MV-4-11 (cell line): ENCODE data around the gene PARK7.

Experiments
- DNase-seq: peaks from one replicate; lab custom pipeline; 2025; lab: John Stamatoyannopoulos, UW

Gene PARK7

DNA sequence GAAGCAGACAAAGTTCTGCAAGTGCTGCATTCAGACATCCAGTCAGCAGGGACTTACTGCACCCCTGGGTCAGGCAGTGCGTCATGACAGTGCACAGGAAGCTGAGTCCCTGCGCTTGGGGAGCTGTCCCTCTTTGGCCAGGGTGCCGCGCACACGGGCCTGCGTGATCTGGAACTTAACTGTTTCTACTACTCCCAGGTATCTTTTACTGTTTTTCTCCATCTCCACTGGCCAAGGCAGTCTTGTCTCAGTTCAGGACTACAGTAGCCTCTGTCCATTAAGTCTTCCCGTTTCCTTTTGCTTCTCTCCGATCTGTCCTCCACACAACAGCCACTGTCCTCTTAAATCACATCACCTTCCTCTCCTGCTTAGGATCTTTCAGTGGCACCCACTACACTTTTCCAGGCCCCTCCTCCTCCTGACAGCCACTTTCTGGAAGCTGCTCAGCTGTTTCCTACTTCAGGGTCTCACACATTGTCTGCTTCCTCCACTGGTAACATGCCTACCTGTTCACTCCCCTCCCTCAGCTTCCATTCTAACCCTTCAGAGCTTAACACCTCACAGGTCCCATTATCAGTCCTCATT is 48.7 kb downstream of the PARK7 start:
- DNase-seq: no peak

- DNase-seq: no peak
Observed at GRCh38 chr1:8011016-8011415, 49.5 kb downstream of the PARK7 start.

DNA sequence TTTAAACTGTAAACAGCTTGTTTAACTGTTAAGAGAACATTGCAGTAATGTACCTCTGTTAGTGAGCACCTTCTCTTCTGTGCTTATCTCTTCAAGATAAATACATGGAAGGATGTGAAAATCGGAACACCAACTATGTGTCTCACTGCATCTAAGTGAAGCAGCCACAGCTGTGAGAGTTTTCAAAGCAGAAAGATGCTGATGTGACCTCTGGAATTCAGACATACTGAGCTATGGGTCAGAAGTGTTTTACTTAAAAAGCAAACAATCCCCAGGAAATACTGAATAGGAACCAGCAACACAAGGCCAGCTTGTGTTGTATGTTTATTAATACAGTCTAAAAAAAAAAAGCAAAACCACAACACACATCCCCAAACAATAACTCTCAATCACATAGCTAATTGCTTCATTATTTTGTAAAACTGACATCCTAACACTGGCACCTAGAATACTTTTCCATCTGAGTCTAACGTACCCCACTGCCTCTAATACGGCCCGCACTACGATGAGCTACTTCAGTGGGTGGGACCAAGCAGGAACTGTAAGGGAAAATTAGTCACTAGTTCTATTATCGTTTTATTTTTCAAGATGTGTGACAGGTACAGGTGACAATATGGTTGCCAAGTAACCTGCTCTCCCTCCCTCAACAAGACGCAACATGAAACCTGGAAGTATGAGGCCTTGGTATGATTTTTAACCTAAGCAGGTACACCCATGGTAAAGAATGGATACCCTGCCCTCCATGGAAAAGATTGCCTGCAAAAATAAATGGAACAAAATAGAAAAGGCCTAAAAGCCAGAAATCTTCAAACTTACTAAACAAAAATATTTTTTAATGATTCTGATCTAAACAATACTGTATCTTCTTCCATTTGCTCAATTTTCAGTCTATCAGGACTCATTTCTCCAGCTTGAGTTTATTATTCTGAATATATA is 50.7 kb downstream of the PARK7 start:
- no peak for DNase-seq

GRCh38 chr1:8012955-8013354 is 51.4 kb downstream of the PARK7 start:
- no peak for DNase-seq

- DNase-seq: no peak
Observed at GRCh38 chr1:8013399-8013798, 51.9 kb downstream of the PARK7 start.

DNA sequence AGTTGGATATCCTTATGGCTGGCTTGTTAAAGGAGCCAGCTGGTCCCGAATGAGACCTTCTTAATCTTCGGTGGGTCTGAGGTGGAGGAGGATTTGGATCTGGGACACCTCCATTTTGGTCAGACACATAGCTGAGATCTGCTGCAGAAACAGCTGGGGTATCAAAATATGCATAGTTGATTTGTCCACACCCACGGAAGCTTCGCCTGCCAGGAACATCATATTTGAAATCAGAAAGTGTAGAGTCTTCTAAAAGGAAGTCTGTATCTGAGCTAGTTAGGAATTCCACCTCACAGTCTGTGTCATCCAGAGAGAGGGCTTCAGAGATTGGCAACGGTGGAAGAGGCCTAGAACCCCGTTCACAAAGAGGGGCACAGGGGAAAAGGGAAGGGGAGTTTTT is 52.3 kb downstream of the PARK7 start:
- no peak for DNase-seq

DNA sequence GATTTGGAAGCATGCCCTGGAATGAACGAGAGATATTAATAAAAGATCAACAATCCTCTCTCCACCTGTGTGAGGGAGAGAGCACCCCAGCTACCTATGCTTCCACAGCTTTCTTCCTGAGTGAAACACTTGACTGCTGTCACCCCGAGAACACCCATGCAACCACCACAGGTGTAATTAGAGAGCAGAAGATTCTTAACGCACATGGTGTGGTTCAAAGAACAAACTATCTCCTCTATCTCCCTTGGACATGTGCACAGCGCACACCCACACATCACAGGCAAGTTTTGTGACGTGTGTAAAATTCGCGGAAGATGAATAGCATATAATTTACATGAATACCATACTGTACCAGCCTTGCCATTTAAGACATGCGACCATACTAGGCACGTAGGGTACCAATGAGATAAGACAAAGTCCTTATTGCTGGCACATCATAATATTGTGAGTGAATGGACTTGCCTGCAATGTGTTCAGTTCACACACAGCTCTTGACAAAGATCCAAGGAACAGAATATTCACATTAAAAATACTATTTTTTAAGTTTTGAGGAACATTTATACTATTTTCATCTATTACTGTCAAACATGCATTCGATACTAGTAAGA is 53.0 kb downstream of the PARK7 start:
- no peak for DNase-seq

DNA sequence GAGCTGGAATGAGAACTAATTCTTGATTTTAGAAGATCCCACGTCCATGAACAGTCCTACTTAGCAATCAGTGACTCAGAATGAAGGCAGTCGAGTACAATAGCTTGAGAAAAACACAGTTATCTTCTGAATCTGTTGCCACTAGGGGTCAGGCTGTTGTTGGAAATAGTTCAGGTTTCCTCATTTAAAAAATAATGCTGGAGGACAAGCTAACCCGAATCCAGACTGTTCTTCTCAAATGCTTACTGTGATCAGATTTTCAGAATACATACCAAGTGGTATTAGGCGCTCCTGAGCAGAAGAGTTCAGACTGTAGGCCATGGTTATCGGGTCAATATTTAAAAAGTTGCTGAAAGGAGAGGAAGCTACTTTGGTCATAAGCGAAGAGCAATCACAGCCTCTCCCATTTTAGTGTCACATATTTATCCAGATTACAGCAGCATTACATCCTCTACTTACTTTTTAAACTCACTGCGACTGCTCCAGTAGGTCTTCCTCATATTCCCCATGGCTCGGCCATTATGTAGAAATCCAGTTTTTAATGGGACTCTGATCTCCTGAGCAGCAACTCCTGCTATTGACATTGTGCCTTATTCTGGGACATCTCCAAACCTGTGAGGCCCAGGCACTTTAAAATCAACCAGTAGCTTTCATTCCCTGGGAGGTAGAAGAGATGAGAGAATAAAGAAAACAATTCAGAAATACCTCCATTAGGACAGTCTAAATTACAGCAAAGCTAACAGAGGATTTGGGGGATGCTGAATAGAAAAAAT is 53.7 kb downstream of the PARK7 start:
- DNase-seq: peak; percentile 56

- no peak for DNase-seq
Observed at GRCh38 chr1:8015809-8016165, 54.3 kb downstream of the PARK7 start.

DNA sequence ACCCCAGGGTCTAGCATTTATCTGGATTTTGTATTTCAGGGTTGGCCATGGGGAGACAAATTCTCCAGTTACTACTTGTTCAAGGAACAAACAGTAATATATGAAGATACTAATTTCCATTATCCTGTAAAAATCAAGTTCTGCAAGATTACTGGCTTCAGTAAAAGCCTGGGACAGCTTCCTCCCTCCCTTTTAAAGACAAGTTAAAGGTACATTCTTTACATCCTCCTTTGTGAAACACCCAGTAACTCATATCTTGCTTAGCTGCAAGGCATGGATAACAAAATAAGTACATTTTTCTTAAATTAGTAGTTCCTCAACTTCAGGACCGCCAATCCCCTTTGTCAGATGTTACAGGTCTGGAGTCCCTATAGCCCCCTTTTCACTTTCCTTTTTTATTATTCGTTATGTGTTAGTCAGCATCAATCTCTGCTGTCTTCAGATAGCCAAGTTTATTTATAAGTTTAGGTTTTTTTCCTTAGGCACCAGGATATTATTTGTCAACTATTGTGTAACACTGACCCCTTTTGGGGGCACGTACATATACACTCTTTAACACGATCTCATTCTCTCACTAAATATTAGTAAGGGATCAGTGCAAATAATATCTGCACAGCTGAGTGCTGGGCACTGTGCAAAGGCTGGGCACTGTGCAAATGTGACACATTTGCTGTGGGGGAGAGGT is 54.8 kb downstream of the PARK7 start:
- no peak for DNase-seq

DNA sequence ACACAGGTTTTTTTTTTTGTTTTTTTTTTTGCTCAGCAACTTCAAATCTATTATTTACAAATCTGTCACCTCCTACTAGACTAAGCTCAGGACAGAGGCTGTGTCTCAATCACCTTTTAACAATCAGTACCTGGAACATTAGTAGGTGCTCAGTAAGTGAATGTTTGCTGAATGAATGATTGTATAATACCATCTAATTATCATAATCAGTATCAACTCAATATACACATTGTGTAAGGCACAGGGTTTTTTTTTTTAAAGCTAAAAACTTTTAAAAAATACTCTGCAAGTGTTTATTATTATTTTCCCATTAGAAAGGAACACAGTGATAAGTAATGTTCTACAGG is 55.4 kb downstream of the PARK7 start:
- DNase-seq: no peak

DNA sequence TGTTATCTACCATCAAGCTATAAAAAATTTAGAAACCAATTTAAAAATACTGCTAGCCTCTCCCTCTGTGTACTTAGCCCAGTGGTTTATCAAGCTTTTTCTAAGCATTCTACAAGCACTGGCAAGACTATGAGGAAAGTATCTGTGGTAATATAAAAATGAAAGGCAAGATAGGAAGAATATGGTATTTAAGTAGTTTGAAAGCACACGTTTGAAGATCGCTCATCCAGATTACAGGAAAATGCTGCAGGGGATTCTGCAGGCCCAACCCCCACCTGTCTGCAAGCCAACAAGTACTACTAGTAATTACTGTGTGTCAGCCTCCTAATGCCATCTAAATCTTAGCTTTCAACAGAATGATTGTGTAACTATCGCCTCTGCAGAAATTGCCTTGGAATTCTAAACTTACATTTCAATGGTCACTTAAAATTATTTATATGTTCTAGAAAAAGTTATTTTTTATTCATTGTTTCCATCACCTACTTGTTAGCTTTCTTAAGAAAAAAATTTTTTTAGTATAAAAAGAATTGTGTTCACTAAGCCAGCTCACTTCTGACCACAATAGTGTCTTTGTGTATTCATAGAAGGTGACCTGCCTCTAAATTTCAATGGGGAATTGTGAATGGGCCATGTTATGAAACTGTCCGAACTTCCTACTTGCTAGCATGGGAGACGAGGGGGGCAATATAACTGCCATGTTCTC is 56.1 kb downstream of the PARK7 start:
- no peak for DNase-seq

DNA sequence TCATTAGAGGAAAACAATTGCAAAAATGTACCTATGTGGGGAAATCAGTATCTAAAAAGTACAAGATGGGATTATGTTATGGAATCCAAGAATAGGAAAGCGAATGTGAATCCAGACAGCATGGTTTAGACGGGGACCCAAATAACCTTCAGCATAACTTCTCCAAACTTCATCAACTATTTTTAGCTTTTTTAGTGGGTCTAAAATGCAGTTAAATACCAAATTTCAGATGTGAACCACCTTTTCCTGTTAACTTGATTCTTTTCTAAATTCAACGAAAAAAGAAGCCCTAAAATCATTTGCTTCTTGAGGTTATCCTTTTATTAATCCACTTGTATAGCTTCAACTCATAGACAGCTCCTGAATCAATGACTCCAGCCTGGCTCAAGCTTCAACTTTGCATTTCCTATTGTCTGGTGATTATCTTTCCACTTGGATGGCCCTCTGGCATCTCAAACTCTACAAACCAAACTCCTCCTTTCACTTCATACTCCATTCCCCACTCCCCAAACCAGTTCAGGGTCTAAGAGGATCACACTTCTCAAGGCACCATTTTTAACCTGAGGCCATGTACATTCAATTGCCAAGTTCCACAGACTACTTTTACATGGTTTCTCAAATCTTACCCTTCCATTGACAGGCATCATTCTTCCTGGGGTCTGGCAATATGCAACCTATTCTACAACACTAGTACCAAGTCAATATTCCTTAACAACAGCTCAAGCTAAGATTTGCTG is 57.1 kb downstream of the PARK7 start:
- DNase-seq: no peak

GRCh38 chr1:8019229-8019620 is 57.7 kb downstream of the PARK7 start:
- DNase-seq: no peak

DNA sequence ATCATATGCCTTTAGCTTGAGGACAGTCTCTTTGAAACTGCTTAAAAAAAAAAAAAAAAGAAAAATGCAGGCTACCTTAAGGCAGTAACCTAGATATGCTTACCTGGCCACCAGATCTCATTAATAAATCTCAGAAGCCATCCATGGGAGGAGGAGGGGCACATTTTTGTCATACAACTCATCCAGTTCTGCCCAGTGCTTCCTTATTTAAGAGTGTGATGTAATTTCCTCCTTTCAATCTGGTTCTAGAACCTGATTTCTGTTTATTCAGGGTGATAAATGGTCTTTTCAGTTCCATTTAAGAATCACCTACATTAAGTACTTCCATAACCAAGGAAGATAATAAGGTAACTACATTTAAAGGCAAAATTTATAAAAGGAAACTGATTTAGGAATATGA is 58.5 kb downstream of the PARK7 start:
- peak; percentile 46 for DNase-seq

DNA sequence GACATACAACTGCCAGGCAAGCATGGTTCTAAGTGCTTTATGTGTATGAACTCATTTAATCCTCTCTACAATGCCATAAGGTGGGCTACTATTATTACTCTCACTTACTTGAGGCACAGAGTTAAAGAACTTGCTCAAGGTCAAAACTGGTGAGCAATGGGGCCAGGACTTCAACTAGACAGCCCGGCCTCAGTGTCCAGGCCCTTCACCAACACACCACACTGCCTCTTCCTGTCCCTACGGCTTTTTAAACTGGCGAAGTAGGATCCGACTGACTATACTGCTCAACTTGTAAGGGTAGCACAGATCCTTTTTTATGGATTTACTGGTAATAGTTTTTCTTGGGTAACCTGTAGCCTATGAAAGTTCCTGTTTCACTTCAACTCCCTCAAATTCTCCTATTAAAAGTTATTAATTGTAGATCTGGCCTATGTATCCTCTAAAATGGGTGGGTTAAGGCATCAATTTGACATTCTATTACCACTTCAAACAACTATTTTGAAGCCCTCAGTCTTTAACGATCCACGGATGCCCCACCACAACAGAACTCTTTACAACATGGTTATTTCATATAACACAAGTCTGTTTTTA is 60.3 kb downstream of the PARK7 start:
- no peak for DNase-seq

DNA sequence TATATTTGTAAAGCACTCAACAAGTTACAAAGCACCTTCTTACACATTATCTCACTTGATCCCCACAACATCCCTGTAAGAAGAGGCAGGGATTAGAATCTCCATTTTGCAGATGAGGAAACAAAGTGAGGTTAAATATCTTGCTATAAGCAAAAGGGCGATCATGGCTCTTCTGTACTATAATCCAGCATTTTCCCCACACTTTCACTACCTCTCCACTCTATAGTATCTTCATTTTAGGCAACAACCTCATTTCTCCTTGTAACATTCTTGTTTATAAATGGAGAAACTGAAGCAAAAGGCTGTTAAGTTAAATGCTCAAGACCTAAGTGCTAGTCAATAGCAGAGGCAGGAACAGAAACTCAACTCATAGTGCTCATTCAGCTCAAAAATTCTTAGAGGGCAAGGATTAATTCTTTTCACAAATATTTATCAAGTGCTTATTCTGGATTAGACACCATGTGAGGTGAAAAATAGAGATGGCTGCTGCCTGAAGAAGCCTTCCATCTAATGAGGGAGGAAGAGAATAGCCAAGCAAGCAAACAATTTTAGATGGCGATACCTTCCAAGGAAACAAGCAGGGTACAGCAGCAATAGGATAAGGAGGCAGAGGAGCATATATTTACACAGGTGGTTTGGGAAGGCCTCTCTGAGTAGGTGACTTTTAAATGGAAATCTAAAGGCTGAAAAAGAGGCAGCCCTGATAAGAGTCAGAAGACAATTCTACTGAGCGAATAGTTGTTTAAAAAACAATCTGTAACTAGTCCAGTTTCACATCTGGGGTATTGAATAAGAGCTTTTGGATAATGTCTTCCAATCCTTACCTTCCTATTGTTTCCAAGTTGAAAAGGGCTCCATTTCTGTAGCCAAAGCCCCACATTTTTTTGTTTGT is 61.1 kb downstream of the PARK7 start:
- no peak for DNase-seq

DNA sequence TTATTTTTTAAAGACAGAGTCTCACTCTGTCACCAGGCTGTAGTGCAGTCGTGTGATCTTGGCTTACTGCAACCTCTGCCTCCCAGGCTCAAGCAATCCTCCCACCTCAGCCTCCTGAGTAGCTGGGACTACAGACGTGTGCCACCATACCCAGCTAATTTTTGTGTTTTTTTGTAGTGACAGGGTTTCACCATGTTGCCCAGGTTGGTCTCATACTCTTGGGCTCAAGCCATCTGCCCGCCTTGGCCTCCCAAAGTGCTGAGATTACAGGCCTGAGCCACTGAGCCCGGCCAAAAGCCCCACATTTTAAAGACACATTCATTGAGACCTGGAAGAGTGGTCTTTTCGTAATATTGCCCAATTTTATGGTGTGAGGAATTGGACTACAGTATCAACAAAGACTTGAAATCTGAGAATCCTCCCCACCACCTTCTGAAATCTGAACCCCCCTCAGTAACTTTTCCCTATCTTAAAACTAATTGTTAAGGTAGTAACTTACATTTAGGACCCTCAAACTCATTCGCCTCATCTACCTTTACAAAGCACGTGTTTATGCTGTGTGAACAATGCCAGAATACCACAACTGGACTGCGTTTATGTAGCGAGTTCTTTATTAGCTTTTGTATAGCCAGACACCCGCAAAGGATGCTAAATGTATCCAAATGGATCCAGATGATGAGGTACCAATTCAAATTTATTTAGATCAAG is 61.9 kb downstream of the PARK7 start:
- DNase-seq: no peak

GRCh38 chr1:8023995-8024313 is 62.4 kb downstream of the PARK7 start:
- DNase-seq: no peak
